IMR-90 (cell line): Measurements from ENCODE around the gene HASPIN. TPM values are rescaled to one million over a fixed set of nuclear protein-coding genes. Genes with fewer than 3 reads are reported as not detected.

Experiments
- ATAC-seq: fragments of 200-7000 bp; cut with Tn5 transposase; 2 replicates; pipeline ENCODE4 v1.9.1; 2020; ENCODE audit warnings: low read depth, mild to moderate bottlenecking, moderate library complexity
- BruUV-seq: library from RNA; stranded (reverse); fragments of 400-500 nt; replicated peaks from 2 replicates; lab custom pipeline; 2021; lab: Mats Ljungman, UMichigan
- CTCF ChIA-PET: fragments of 300-600 bp; formaldehyde crosslinking; extraction: SDS; loops from one replicate; lab custom pipeline; 2021; ENCODE audit warnings: antibody characterized with exemption; lab: Yijun Ruan, JAX
- POLR2A ChIA-PET: fragments of 300-600 bp; sonication (Branson Sonifier 250); formaldehyde crosslinking; loops from one replicate; lab custom pipeline; 2022; ENCODE audit warnings: antibody characterized with exemption; ENCODE audit not compliant: unreplicated experiment; lab: Charles Lee
- DNase-seq: peaks from one replicate; pipeline ENCODE4 v3.0.0; 2013
- H2AFZ ChIP-seq: replicated peaks from 2 replicates; pipeline ENCODE3; 2013; ENCODE audit warnings: low read length, mild to moderate bottlenecking; ENCODE audit not compliant: poor library complexity
- H2AK5ac ChIP-seq: 2 replicates; pipeline ENCODE4 v1.6.1; 2013; ENCODE audit warnings: low read depth, low read length, inconsistent platforms
- H2AK9ac ChIP-seq: replicated peaks from 2 replicates; pipeline ENCODE3; 2013; ENCODE audit warnings: mild to moderate bottlenecking, low read depth, low read length, moderate library complexity; ENCODE audit not compliant: poor library complexity
- H2BK120ac ChIP-seq: 2 replicates; pipeline ENCODE4 v1.6.1; 2013; ENCODE audit warnings: low read depth, low read length, inconsistent platforms
- H2BK15ac ChIP-seq: 3 replicates; pipeline ENCODE4 v1.6.1; 2013; ENCODE audit warnings: low read depth, low read length, inconsistent platforms
- H2BK20ac ChIP-seq: 2 replicates; pipeline ENCODE4 v1.6.1; 2013; ENCODE audit warnings: low read depth, mild to moderate bottlenecking, inconsistent platforms, low read length, moderate library complexity
- H2BK5ac ChIP-seq: 2 replicates; pipeline ENCODE4 v1.6.1; 2013; ENCODE audit warnings: mild to moderate bottlenecking, low read depth, low read length, inconsistent platforms; ENCODE audit not compliant: poor library complexity, severe bottlenecking
- H3K14ac ChIP-seq: replicated peaks from 2 replicates; pipeline ENCODE4 v1.6.1; 2013; ENCODE audit warnings: low read depth, low read length, inconsistent platforms
- H3K18ac ChIP-seq: 2 replicates; pipeline ENCODE4 v1.6.1; 2013; ENCODE audit warnings: low read depth, low read length, control low read depth
- H3K23ac ChIP-seq: 2 replicates; pipeline ENCODE4 v1.6.1; 2013; ENCODE audit warnings: low read depth, low read length, inconsistent platforms
- H3K27ac ChIP-seq: 2 replicates; pipeline ENCODE4 v1.5.1; 2013; ENCODE audit warnings: mild to moderate bottlenecking, control low read depth, low read length; ENCODE audit not compliant: insufficient read depth
- H3K27me3 ChIP-seq: 2 replicates; pipeline ENCODE4 v1.6.1; 2013; ENCODE audit warnings: low read length; ENCODE audit not compliant: control insufficient read depth, insufficient read depth
- H3K36me3 ChIP-seq: 2 replicates; pipeline ENCODE4 v1.6.1; 2013; ENCODE audit warnings: low read length, mixed read lengths; ENCODE audit not compliant: control insufficient read depth, insufficient read depth
- H3K4ac ChIP-seq: 2 replicates; pipeline ENCODE4 v1.6.1; 2013; ENCODE audit warnings: low read depth, low read length, inconsistent platforms
- H3K4me1 ChIP-seq: 2 replicates; pipeline ENCODE4 v1.6.1; 2013; ENCODE audit warnings: low read length, mixed read lengths; ENCODE audit not compliant: control insufficient read depth, insufficient read depth
- H3K4me2 ChIP-seq: 2 replicates; pipeline ENCODE4 v1.6.1; 2013; ENCODE audit warnings: low read depth, mild to moderate bottlenecking, control low read depth, low read length, moderate library complexity
- H3K4me3 ChIP-seq: 2 replicates; pipeline ENCODE4 v1.5.1; 2013; ENCODE audit warnings: low read depth, mild to moderate bottlenecking, control low read depth, low read length, moderate library complexity; ENCODE audit not compliant: insufficient read depth
- H3K56ac ChIP-seq: 2 replicates; pipeline ENCODE4 v1.6.1; 2013; ENCODE audit warnings: low read length, inconsistent platforms; ENCODE audit not compliant: insufficient read depth; ENCODE audit errors: extremely low read depth
- H3K79me1 ChIP-seq, 2 experiments: 2 replicates each; pipeline ENCODE4 v1.6.1; 2013; ENCODE audit warnings: low read length in 2 of 2, inconsistent platforms in 1 of 2, low read depth in 1 of 2
- H3K9ac ChIP-seq: 2 replicates; pipeline ENCODE4 v1.6.1; 2013; ENCODE audit warnings: low read depth, low read length, control low read depth
- H3K9me1 ChIP-seq: 2 replicates; pipeline ENCODE4 v1.6.1; 2013; ENCODE audit warnings: low read length, inconsistent platforms; ENCODE audit not compliant: insufficient read depth
- H3K9me3 ChIP-seq: 2 replicates; pipeline ENCODE4 v1.6.1; 2013; ENCODE audit warnings: low read length; ENCODE audit not compliant: control insufficient read depth, insufficient read depth
- H4K20me1 ChIP-seq: 2 replicates; pipeline ENCODE4 v1.6.1; 2013; ENCODE audit warnings: low read length, inconsistent platforms; ENCODE audit not compliant: insufficient read depth
- H4K5ac ChIP-seq: 2 replicates; pipeline ENCODE4 v1.6.1; 2013; ENCODE audit warnings: mild to moderate bottlenecking, low read depth, low read length, control low read depth
- H4K8ac ChIP-seq, 2 experiments: 2 replicates each; pipeline ENCODE4 v1.6.1; 2013; ENCODE audit warnings: low read depth in 2 of 2, low read length in 2 of 2, control low read depth in 1 of 2, inconsistent platforms in 1 of 2
- H4K91ac ChIP-seq: 2 replicates; pipeline ENCODE4 v1.6.1; 2013; ENCODE audit warnings: low read depth, low read length, inconsistent platforms; ENCODE audit not compliant: insufficient read depth
- FOS ChIP-seq: fragments of 150-350 bp; IDR thresholded peaks from 2 replicates; pipeline ENCODE4 v1.6.1; 2016; ENCODE audit warnings: low read depth, low read length
- MAZ ChIP-seq: IDR thresholded peaks from 2 replicates; pipeline ENCODE4 v1.6.1; 2012; ENCODE audit warnings: low read depth, mild to moderate bottlenecking, low read length, improper control_type of control experiment, moderate library complexity, borderline replicate concordance
- WGBS, 2 experiments: methylation state at CpG; one replicate each; pipeline versions ENCODE4 v1.1.5 to v1.1.7; 2013; ENCODE audit warnings: missing lambda C conversion rate in 2 of 2; ENCODE audit not compliant: insufficient read length in 1 of 2; ENCODE audit errors: extremely low coverage in 2 of 2; 5-methylcytosine and 5-hydroxymethylcytosine counted together
- dilution Hi-C: fragments of 300-500 bp; cut with HindIII; formaldehyde crosslinking; loops from one replicate; pipeline ENCODE4 v1.14.3; 2018; ENCODE audit warnings: low sequenced_read_pairs; ENCODE audit not compliant: unreplicated experiment
- in situ Hi-C: fragments of 300-500 bp; cut with MboI; formaldehyde crosslinking; loops from 3 replicates; pipeline ENCODE4 v1.14.3; 2019; ENCODE audit warnings: low sequenced_read_pairs, inconsistent platforms, mixed read lengths
- intact Hi-C: fragments of 100-400 bp; cut with micrococcal nuclease; formaldehyde crosslinking; loops from 2 replicates; pipeline ENCODE4 v1.10.0; 2022
- polyA plus RNA-seq, 3 experiments: library from polyadenylated mRNA; depleted of rRNA; stranded (reverse); fragments of >200 nt; gene quantifications; 2 replicates each; pipeline ENCODE4 v1.2.3, GENCODE V29; 2012; ENCODE audit warnings: low replicate concordance in 1 of 3
- total RNA-seq: library from RNA; depleted of rRNA; stranded (reverse); fragments of >200 nt; gene quantifications from 2 replicates; pipeline ENCODE4 v1.2.3, GENCODE V29; 2012

HASPIN gene
- total and polyA plus RNA-seq, 2 of the 4 experiments (the other 2 are of a cell fraction): 2.2 to 4.3 TPM

DNA sequence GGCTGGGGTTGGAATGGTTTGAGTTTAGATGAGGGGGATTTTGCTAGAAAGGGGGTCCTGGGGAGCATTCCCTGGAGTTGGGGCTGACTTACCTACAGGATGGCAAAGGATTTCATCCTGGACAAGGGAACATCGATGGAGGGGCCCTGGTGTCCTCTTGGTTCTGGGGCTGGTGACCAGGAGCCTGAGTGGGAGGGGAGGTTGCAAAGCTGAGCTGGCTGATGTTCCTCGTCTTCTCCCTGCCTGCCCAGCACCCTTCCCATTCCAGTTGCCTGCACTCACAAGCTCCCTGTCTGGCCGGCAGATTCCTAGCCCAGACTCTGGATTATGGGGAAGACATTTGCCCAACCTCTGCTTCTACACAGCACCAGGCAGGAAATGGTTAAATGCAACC is 40.1 kb downstream of the HASPIN start:
- Histone ChIP-seq H2AK5ac (no peak overlapping the region), H3K14ac (no peak overlapping the region), H2BK15ac (no peak overlapping the region), H4K5ac (no peak overlapping the region), H3K27me3 (peaks cover 12% of the 10 kb centered on the region; the same call in 1 of the 2 replicates), H3K9ac (no peak overlapping the region), H3K56ac (no peak overlapping the region), H3K79me1 (no peaks in the 10 kb centered on the region), H3K27ac (no peak overlapping the region), H2BK20ac (no peak overlapping the region), H3K4ac (no peak overlapping the region), H4K91ac (no peak overlapping the region), H2BK5ac (no peak overlapping the region), H2AK9ac (peak overlapping the region; percentile 55), H4K8ac (no peak overlapping the region), H3K23ac (no peak overlapping the region), H3K4me2 (no peak overlapping the region), H3K4me1 (no peaks in the 10 kb centered on the region), H3K36me3 (no peaks in the 10 kb centered on the region), H4K20me1 (no peaks in the 10 kb centered on the region), H3K9me3 (peaks cover 18% of the 10 kb centered on the region), H2BK120ac (no peak overlapping the region), H2AFZ (no peak overlapping the region), H3K18ac (no peak overlapping the region), H3K9me1 (no peaks in the 10 kb centered on the region), H3K4me3 (no peak overlapping the region)
- ATAC-seq (no peak), DNase-seq (no peak)
- ChIA-PET CTCF (no interaction called here), POLR2A (no interaction called here)
- intact Hi-C loops: no loop called here
- TF ChIP-seq MAZ (no peak), FOS (no peak)
- no CpG with 5 or more reads among the region's 3 CpGs for WGBS, 2 experiments
- dilution Hi-C loops: no loop called here
- no TSS peak for BruUV-seq
- in situ Hi-C loops: no loop called here
